ENCODE measurements around the gene SMYD2.

DNA sequence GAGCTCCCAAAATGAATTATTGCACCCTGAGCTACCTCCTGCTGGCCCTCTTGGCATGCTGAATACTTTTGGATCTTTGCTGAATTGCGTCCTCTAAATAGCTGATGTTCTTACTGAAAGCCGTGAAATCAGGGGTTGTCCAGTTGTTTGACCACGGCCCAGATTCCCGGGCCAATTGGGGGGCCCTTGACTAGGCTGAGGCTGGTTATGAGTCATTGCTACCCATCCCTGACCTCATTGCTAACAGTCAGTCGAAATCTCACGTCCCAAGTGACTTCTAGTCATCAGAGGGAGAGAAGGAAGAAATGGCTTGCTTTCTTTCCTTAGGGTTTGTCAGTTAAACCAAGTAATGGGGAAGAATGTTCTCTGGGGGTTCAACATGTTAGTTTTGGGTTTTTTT is 37.4 kb downstream of the SMYD2 start:
- TF ChIP-seq POLR2A (IDR thresholded peaks at IDR 0.05; ENCODE audit: low read length) (no peak), GATA1 (IDR thresholded peaks at IDR 0.05; ENCODE audit: low read depth, low read length) (no peak)
